CD14-positive monocyte (primary cell): Measurements from ENCODE around the gene SCYGR3. TPM values are rescaled to one million over a fixed set of nuclear protein-coding genes. Genes with fewer than 3 reads are reported as not detected.
A peak's percentile ranks its signal among the peaks of the same experiment; 100 is the strongest.

Experiments
- DNase-seq, 3 donors: peaks; one replicate each; pipeline ENCODE4 v3.0.0-alpha.2; 2011 to 2022
- H2AFZ ChIP-seq: 2 replicates; pipeline ENCODE4 v1.6.0; 2012; ENCODE audit warnings: mild to moderate bottlenecking, low read depth, low read length, inconsistent platforms; ENCODE audit not compliant: insufficient read depth, poor library complexity, severe bottlenecking
- H3K27ac ChIP-seq, 2 donors: 1 replicate in 1 of 2; 2 replicates in 1 of 2; pipeline ENCODE4 v1.5.1; 2012 to 2013; ENCODE audit warnings: low read length in 2 of 2, control low read depth in 1 of 2, inconsistent platforms in 1 of 2, low read depth in 1 of 2, mild to moderate bottlenecking in 1 of 2
- H3K27me3 ChIP-seq, 2 donors: one replicate each; pipeline versions ENCODE4 v1.6.0 to v1.6.1; 2011 to 2013; ENCODE audit warnings: low read length in 2 of 2; ENCODE audit not compliant: control insufficient read depth in 2 of 2, insufficient read depth in 2 of 2
- H3K36me3 ChIP-seq, 2 donors: replicated peaks in 1 of 2; 1 replicate in 1 of 2; 2 replicates in 1 of 2; pipeline versions ENCODE4 v1.5.1 to v1.6.1; 2012 to 2013; ENCODE audit warnings: low read length in 2 of 2, control low read depth in 1 of 2, inconsistent platforms in 1 of 2, mild to moderate bottlenecking in 1 of 2; ENCODE audit not compliant: insufficient read depth in 2 of 2, control insufficient read depth in 1 of 2
- H3K4me1 ChIP-seq, 2 donors: 1 replicate in 1 of 2; 2 replicates in 1 of 2; pipeline versions ENCODE4 v1.5.1 to v1.6.1; 2012 to 2013; ENCODE audit warnings: low read length in 2 of 2, control low read depth in 1 of 2, inconsistent platforms in 1 of 2, mild to moderate bottlenecking in 1 of 2, moderate library complexity in 1 of 2; ENCODE audit not compliant: insufficient read depth in 2 of 2, control insufficient read depth in 1 of 2
- H3K4me2 ChIP-seq: replicated peaks from 2 replicates; pipeline ENCODE3; 2012; ENCODE audit warnings: low read length, moderate library complexity, mild to moderate bottlenecking; ENCODE audit not compliant: poor library complexity, severe bottlenecking; ENCODE audit errors: extremely low read depth
- H3K4me3 ChIP-seq, 3 experiments: fragments of 200-600 bp in 1 of 3; sonication (generic) in 1 of 3; replicated peaks in 1 of 3; 1 replicate in 2 of 3; 2 replicates in 1 of 3; pipeline ENCODE4 v1.5.1; 2011 to 2013; ENCODE audit warnings: low read length in 3 of 3, mild to moderate bottlenecking in 3 of 3, control low read depth in 2 of 3, low read depth in 2 of 3, inconsistent platforms in 1 of 3, moderate library complexity in 1 of 3
- H3K79me2 ChIP-seq: 2 replicates; pipeline ENCODE4 v1.6.0; 2012; ENCODE audit warnings: mild to moderate bottlenecking, control low read depth, inconsistent platforms, low read length, moderate library complexity; ENCODE audit not compliant: insufficient read depth
- H3K9ac ChIP-seq: 2 replicates; pipeline ENCODE4 v1.6.0; 2017; ENCODE audit warnings: low read length, mild to moderate bottlenecking; ENCODE audit not compliant: insufficient read depth, poor library complexity, severe bottlenecking
- H3K9me3 ChIP-seq, 2 donors: replicated peaks in 1 of 2; 1 replicate in 1 of 2; 2 replicates in 1 of 2; pipeline versions ENCODE4 v1.5.1 to v1.6.1; 2012 to 2013; ENCODE audit warnings: low read length in 2 of 2, control low read depth in 1 of 2; ENCODE audit not compliant: control insufficient read depth in 1 of 2, insufficient read depth in 1 of 2
- H4K20me1 ChIP-seq: 2 replicates; pipeline ENCODE4 v1.6.0; 2012; ENCODE audit warnings: mild to moderate bottlenecking, low read length, control low read depth, moderate library complexity; ENCODE audit not compliant: insufficient read depth
- H3K27ac Mint-ChIP-seq, 7 donors: one replicate each; pipeline ENCODE4 v1.8.0; 2020; ENCODE audit warnings: mild to moderate bottlenecking in 7 of 7, mixed read lengths in 7 of 7, moderate library complexity in 6 of 7, inconsistent platforms in 2 of 7
- H3K27me3 Mint-ChIP-seq, 3 donors: one replicate each; pipeline ENCODE4 v1.8.0; 2021 to 2022; ENCODE audit warnings: low read depth in 3 of 3, mild to moderate bottlenecking in 3 of 3, mixed read lengths in 3 of 3, moderate library complexity in 3 of 3, inconsistent platforms in 1 of 3
- H3K36me3 Mint-ChIP-seq, 2 donors: one replicate each; pipeline ENCODE4 v1.8.0; 2020; ENCODE audit warnings: mixed read lengths in 2 of 2, inconsistent platforms in 1 of 2, mild to moderate bottlenecking in 1 of 2
- H3K4me1 Mint-ChIP-seq: one replicate; pipeline ENCODE4 v1.8.0; 2020; ENCODE audit warnings: mild to moderate bottlenecking, mixed read lengths
- H3K4me3 Mint-ChIP-seq, 2 donors: one replicate each; pipeline ENCODE4 v1.8.0; 2020; ENCODE audit warnings: mild to moderate bottlenecking in 2 of 2, mixed read lengths in 2 of 2, moderate library complexity in 1 of 2
- H3K9me3 Mint-ChIP-seq, 7 donors: one replicate each; pipeline ENCODE4 v1.8.0; 2020 to 2022; ENCODE audit warnings: mixed read lengths in 7 of 7, mild to moderate bottlenecking in 6 of 7, moderate library complexity in 6 of 7, inconsistent platforms in 2 of 7
- CTCF ChIP-seq: fragments of 200-600 bp; IDR thresholded peaks from one replicate; pipeline ENCODE4 v1.8.0; 2022; ENCODE audit warnings: antibody characterized with exemption, mild to moderate bottlenecking
- WGBS: methylation state at CpG from one replicate; pipeline ENCODE4 v1.1.5; 2013; ENCODE audit warnings: missing lambda C conversion rate; ENCODE audit not compliant: insufficient coverage; 5-methylcytosine and 5-hydroxymethylcytosine counted together
- intact Hi-C, 2 donors: fragments of 100-400 bp; cut with micrococcal nuclease; formaldehyde crosslinking; loops; one replicate each; pipeline versions ENCODE4 v1.15.0 to v1.15.1; 2023
- polyA plus RNA-seq, 3 donors: library from polyadenylated mRNA; depleted of rRNA in 1 of 3; unstranded in 2 of 3; stranded (reverse) in 1 of 3; fragments of 300-500 nt in 2 of 3; fragments of >200 nt in 1 of 3; fragmentation: Illumina TruSeq in 2 of 3; gene quantifications; 1 replicate in 2 of 3; 2 replicates in 1 of 3; pipeline ENCODE4 v1.2.3, GENCODE V29; 2012 to 2021

SCYGR3 gene
- polyA plus RNA-seq, 3 donors = not detected

GRCh38 chr2:227576812-227577211 lies 37.8 kb downstream of the SCYGR3 start:
- intact Hi-C loops = no loop called here
- Histone ChIP-seq H3K4me1 (no peaks in the 10 kb centered on the region), H3K9ac (no peak overlapping the region), H3K9me3 (no peaks in the 10 kb centered on the region), H3K79me2 (no peaks in the 10 kb centered on the region), H3K27me3 (no peaks in the 10 kb centered on the region), H2AFZ (no peak overlapping the region), H3K4me3 (no peak overlapping the region), H4K20me1 (no peaks in the 10 kb centered on the region), H3K36me3 (no peaks in the 10 kb centered on the region), H3K4me2 (no peak overlapping the region), H3K27ac (no peak overlapping the region)
- H3K4me3 Mint-ChIP-seq = no peak overlapping the region
- TF ChIP-seq CTCF = no peak
- WGBS = no CpG with 5 or more reads among the region's 2 CpGs
- no peak for DNase-seq
- H3K36me3 Mint-ChIP-seq = no peaks in the 10 kb centered on the region
- peaks cover 0 to under 1% (median 0%) of the 10 kb centered on the region in 7 donors for H3K9me3 Mint-ChIP-seq
- H3K4me1 Mint-ChIP-seq = no peaks in the 10 kb centered on the region
- peak overlapping the region in 1 of 7 donors; percentile 17 for H3K27ac Mint-ChIP-seq
- peaks cover 0 to 12% (median 2%) of the 10 kb centered on the region in 3 donors for H3K27me3 Mint-ChIP-seq

- Histone ChIP-seq H3K9me3 (no peaks in the 10 kb centered on the region), H3K36me3 (no peaks in the 10 kb centered on the region), H3K4me2 (no peak overlapping the region), H3K4me3 (no peak overlapping the region), H3K4me1 (no peaks in the 10 kb centered on the region), H3K27ac (no peak overlapping the region), H3K27me3 (no peaks in the 10 kb centered on the region), H3K9ac (no peak overlapping the region), H3K79me2 (no peaks in the 10 kb centered on the region), H2AFZ (no peak overlapping the region), H4K20me1 (no peaks in the 10 kb centered on the region)
- H3K4me1 Mint-ChIP-seq = no peaks in the 10 kb centered on the region
- H3K27me3 Mint-ChIP-seq = peaks cover 0 to 11% (median 2%) of the 10 kb centered on the region in 3 donors
- DNase-seq = no peak
- no peak overlapping the region for H3K27ac Mint-ChIP-seq
- intact Hi-C loops = no loop called here
- H3K36me3 Mint-ChIP-seq = no peaks in the 10 kb centered on the region
- TF ChIP-seq CTCF = no peak
- no peak overlapping the region for H3K4me3 Mint-ChIP-seq
- H3K9me3 Mint-ChIP-seq = no peaks in the 10 kb centered on the region
These were observed 38.5 kb downstream of the SCYGR3 start for GRCh38 chr2:227576110-227576509.
